Adrenal gland (tissue), 5 donors: Measurements from ENCODE around the gene KAZALD1.

ENCODE experiments used
- POLR2A ChIP-seq, 2 donors: fragments of 450-650 bp; IDR thresholded peaks; one replicate each; pipeline ENCODE4 v1.6.1; 2017; ENCODE audit warnings: antibody characterized with exemption in 2 of 2, mild to moderate bottlenecking in 2 of 2, moderate library complexity in 1 of 2
- TF ChIP-seq, protein P1 (sequence below), 6 experiments: fragments of 450-650 bp in 4 of 6; fragments of 200-600 bp in 2 of 6; sonication (generic) in 1 of 6; IDR thresholded peaks; 1 replicate in 5 of 6; 2 replicates in 1 of 6; pipeline versions ENCODE4 v1.5.1 to v1.8.0; 2016 to 2021; ENCODE audit warnings: antibody characterized with exemption in 6 of 6, mild to moderate bottlenecking in 2 of 6, moderate library complexity in 1 of 6
- donor health status: DM: no; HTN: no; CAD: no.

DNA sequence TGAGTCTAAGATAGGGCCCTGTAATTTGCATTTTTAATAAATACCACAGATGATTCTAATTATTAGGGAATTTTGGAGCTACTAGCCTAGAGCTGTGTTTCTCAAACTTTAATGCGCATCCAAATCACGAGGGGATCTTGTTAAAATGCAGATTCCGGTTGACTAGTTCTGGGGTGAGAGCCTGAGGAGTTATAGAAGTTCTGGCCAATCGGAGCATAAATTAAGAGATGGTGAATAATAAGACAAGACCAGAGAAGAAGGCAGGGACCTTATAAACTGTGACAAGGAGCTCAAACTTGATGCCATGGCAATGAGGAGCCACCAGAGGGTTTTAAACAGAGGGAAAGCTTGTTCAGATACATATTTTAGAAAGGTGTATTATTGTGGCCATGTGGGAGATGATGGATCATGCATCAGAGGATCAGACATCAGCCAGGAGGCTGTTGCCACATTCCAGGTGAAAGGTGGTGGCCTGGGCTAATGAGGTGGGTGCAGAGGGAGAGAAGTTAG is 39.6 kb downstream of the KAZALD1 start:
- TF ChIP-seq, protein P1, sequence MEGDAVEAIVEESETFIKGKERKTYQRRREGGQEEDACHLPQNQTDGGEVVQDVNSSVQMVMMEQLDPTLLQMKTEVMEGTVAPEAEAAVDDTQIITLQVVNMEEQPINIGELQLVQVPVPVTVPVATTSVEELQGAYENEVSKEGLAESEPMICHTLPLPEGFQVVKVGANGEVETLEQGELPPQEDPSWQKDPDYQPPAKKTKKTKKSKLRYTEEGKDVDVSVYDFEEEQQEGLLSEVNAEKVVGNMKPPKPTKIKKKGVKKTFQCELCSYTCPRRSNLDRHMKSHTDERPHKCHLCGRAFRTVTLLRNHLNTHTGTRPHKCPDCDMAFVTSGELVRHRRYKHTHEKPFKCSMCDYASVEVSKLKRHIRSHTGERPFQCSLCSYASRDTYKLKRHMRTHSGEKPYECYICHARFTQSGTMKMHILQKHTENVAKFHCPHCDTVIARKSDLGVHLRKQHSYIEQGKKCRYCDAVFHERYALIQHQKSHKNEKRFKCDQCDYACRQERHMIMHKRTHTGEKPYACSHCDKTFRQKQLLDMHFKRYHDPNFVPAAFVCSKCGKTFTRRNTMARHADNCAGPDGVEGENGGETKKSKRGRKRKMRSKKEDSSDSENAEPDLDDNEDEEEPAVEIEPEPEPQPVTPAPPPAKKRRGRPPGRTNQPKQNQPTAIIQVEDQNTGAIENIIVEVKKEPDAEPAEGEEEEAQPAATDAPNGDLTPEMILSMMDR (IDR thresholded peaks at IDR 0.05) = no peak
- TF ChIP-seq POLR2A (IDR thresholded peaks at IDR 0.05) = no peak
